IPS-18a (cell line): ENCODE results near the gene EYS.

ENCODE experiments used
- H3K27ac ChIP-seq: one replicate; pipeline ENCODE4 v1.5.1; 2013; ENCODE audit warnings: low read length
- H3K27me3 ChIP-seq: one replicate; pipeline ENCODE4 v1.6.1; 2013; ENCODE audit warnings: mild to moderate bottlenecking, low read length; ENCODE audit not compliant: control insufficient read depth, insufficient read depth
- H3K36me3 ChIP-seq: one replicate; pipeline ENCODE4 v1.6.1; 2013; ENCODE audit warnings: low read depth, low read length; ENCODE audit not compliant: control insufficient read depth
- H3K4me1 ChIP-seq: one replicate; pipeline ENCODE4 v1.6.1; 2013; ENCODE audit warnings: low read depth, low read length; ENCODE audit not compliant: control insufficient read depth
- H3K4me3 ChIP-seq: one replicate; pipeline ENCODE4 v1.5.1; 2013; ENCODE audit warnings: low read length
- H3K9ac ChIP-seq: one replicate; pipeline ENCODE4 v1.6.1; 2013; ENCODE audit warnings: mild to moderate bottlenecking, low read length, moderate library complexity
- H3K9me3 ChIP-seq: one replicate; pipeline ENCODE4 v1.6.1; 2013; ENCODE audit warnings: low read depth, low read length; ENCODE audit not compliant: control insufficient read depth

The EYS gene

DNA sequence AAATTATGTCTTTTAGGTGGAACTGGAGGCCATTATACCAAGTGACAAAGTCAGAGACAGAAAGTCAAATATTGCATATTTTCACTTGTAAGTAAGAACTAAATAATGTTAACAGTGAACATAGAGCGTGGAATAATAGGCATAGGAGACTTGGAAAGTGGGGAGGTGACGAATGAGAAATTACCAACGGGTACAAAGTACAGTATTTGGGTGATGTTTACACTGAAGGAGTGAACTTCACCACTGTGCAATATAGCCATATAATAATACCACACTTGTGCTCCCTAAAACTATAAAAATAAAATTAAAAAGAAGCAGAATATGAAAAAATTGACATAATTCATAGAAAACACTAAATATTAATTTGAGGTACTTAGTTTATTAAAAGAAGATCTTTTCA lies 14.9 kb downstream of the EYS start:
- H3K9me3 ChIP-seq, result no peaks in the 10 kb centered on the region
- no peak overlapping the region for H3K27ac ChIP-seq
- no peak overlapping the region for H3K9ac ChIP-seq
- H3K4me3 ChIP-seq, result no peak overlapping the region
- H3K27me3 ChIP-seq, result no peaks in the 10 kb centered on the region
- no peaks in the 10 kb centered on the region for H3K36me3 ChIP-seq
- no peaks in the 10 kb centered on the region for H3K4me1 ChIP-seq

DNA sequence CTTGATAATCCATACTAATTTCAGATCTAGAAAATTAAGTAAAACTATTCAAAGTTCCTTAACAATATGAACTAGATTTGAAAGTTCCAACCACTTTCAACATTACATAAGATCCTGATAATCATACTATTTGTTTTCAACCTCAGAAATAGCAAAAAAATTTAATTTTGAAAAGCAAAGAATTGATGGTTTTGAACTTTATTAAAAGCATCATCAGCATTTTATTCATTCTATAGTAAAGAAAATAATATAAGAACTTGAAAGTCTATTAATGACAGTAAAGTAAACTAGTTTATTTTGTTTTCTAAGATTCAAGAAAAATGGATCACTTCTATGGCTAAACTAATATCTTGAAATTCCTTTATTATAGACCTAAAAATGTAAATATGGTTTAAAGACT lies 26.8 kb downstream of the EYS start:
- Histone ChIP-seq H3K27me3 (no peaks in the 10 kb centered on the region), H3K9ac (no peak overlapping the region), H3K27ac (no peak overlapping the region), H3K9me3 (no peaks in the 10 kb centered on the region), H3K36me3 (no peaks in the 10 kb centered on the region), H3K4me3 (no peak overlapping the region), H3K4me1 (no peaks in the 10 kb centered on the region)

DNA sequence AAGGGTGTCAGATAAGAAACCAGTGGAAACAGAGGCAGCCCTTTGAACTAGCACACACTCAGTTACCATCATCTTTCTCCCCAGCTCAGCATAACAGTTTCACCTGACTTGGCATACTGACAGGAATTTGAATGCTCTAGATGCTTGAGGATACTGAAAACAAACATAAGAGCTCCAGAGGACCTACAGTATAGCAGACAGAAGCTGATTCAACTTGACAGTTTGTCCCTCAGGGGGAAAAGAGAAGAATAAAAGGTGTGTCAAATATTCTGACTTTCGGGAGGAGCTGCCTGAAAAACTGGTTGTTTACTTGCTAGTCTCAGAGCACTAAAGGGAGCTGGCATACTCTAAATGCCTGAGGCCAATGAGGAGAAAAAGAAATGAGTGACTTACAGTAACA lies 35.1 kb downstream of the EYS start:
- H3K9ac ChIP-seq, result no peak overlapping the region
- no peaks in the 10 kb centered on the region for H3K4me1 ChIP-seq
- H3K27me3 ChIP-seq, result no peaks in the 10 kb centered on the region
- H3K9me3 ChIP-seq, result no peaks in the 10 kb centered on the region
- H3K4me3 ChIP-seq, result no peak overlapping the region
- no peak overlapping the region for H3K27ac ChIP-seq
- no peaks in the 10 kb centered on the region for H3K36me3 ChIP-seq

DNA sequence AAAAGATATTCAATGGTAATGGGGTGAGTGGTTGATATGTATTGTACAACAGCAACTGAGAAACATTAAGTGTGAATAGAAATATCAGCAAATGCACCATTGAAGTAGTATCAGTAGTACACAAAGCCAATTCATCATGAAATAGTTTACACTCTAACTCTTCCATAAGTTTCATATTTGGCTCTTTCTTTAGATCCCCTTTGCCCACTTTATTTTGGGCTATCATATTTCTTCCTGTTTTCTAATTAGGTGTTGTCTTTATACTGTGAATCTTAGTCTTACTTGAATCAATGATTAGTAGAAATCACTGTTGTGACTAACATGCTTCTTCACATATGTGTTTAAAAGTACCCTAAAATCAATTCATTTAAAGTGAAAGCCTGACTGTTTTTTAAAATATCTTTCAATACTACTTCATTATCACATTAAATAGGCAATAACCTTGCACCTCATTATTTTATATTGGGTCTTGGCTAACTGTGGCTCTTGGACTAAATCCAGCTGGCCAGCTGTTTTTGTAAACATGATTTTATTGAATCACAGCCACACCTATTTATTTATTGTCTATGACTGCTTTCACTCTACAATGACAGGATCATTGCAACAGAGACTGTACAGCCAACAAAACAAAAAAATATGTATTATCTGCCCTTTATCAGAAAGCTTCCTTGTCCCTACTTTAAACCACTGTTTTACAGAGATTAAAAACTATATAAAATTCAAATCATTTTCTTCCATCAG lies 38.9 kb downstream of the EYS start:
- Histone ChIP-seq H3K9me3 (no peaks in the 10 kb centered on the region), H3K36me3 (no peaks in the 10 kb centered on the region), H3K27ac (no peak overlapping the region), H3K9ac (no peak overlapping the region), H3K4me1 (no peaks in the 10 kb centered on the region), H3K4me3 (no peak overlapping the region), H3K27me3 (no peaks in the 10 kb centered on the region)

DNA sequence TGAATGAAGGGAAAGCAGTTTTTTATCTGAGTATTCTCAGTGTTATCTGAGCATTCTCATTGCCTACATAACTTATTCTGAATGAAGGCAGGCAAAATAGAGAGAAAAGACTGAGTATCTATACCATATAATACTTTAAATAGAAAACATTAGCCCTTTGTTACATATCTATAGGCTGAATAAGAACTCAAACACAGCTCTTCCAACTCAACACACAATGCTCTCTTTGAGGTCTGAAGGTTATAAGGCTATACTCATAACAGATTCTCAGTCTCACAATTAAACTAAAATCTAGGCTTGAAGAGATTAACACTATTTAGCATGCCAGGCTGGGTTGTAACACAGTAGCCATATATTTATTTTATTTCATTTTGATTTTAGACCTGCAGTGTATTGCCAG lies 56.9 kb downstream of the EYS start:
- no peaks in the 10 kb centered on the region for H3K27me3 ChIP-seq
- H3K4me3 ChIP-seq, result no peak overlapping the region
- H3K9ac ChIP-seq, result no peak overlapping the region
- no peaks in the 10 kb centered on the region for H3K4me1 ChIP-seq
- H3K9me3 ChIP-seq, result no peaks in the 10 kb centered on the region
- H3K36me3 ChIP-seq, result no peaks in the 10 kb centered on the region
- no peak overlapping the region for H3K27ac ChIP-seq

DNA sequence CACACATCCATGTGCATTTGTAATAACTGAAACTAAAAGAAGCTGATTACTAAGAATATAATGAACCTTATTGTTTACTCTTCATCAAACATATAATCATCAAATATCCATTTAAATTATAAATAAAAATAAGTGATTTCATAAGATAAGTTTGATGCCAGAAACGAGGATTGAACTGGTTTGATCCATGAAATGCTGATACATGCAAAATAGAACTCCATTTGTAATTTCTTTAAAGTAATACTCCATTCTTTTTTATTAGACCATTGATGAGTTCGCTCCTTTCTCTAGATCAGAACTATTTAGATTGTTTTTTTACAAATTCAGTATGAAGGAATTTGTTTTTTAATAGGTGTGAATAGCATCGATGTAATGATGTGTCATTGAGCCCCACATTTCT lies 57.6 kb downstream of the EYS start:
- Histone ChIP-seq H3K4me3 (no peak overlapping the region), H3K9me3 (no peaks in the 10 kb centered on the region), H3K36me3 (no peaks in the 10 kb centered on the region), H3K27ac (no peak overlapping the region), H3K4me1 (no peaks in the 10 kb centered on the region), H3K27me3 (no peaks in the 10 kb centered on the region), H3K9ac (no peak overlapping the region)

DNA sequence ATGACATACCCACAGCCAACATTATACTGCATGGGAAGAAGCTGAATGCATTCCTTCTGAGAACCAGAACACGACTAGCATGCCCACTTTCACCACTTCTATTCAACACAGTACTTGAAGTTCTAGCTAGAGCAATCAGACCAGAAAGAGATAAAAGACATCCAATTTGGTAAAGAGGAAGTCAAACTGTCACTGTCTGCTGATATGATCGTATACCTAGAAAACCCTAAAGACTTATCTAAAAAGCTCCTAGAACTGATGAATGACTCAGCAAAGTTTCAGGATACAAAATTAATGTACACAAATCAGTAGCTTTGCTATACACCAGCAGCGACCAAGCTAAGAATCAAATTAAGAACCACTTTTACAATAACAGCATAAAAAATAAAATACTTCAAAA lies 60.5 kb downstream of the EYS start:
- Histone ChIP-seq H3K27ac (no peak overlapping the region), H3K27me3 (no peaks in the 10 kb centered on the region), H3K4me1 (no peaks in the 10 kb centered on the region), H3K9me3 (no peaks in the 10 kb centered on the region), H3K36me3 (no peaks in the 10 kb centered on the region), H3K9ac (no peak overlapping the region), H3K4me3 (no peak overlapping the region)

DNA sequence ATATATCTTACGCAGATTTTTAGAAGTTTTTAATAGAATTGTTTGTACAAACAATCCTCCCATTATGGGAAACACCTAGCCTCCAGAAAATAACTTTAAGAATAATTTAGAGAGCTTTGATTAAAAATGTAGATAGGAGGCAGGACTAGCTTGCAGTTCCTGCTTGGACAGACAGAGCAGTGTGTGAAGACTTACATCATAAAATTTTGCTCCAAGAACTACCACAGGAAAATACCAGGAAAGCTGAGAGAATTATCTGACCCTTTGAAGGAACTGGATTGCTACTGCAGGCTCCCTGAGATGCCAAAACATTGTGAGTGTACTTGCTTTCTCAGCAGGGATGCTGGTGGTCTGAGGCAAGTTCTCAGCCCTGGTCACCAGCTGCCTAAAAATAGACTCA lies 64.2 kb downstream of the EYS start:
- Histone ChIP-seq H3K27me3 (no peaks in the 10 kb centered on the region), H3K9ac (no peak overlapping the region), H3K9me3 (no peaks in the 10 kb centered on the region)

DNA sequence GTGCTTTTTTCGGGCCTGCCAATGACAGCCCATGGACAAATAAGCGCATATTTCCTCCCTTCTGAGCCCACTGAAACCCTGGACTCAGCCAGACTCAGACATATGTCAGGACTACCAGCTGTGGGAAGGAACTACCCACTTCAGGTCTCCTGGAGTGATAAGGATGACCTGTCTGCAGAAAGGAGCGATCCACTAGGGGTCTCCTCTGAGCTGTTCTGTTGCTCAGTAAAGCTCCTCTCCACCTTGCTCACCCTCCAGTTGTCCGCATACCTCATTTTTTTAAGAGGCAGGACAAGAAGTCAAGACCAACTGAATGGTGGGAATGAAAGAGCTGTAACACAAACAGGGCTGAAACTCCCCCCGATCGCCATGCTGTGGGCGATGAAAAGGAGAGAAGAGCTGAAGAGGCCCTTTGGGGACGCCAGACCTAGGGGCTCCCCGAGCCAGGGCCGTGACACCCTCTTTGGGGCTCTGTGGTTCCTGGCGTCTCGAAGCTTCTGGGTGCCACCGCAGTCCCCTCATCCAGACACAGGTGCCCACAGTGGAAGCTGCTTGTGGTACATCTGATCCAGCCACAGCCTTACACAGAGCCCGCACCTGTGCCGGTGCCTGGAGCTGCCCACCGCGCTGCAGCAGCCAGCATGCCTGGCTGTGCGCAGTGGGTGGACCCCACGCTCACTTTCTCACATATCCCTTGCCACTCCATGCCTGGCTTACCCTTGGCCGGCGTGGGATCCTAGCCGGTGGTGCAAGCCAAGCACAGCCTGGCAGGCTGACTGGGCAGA lies 68.8 kb downstream of the EYS start:
- Histone ChIP-seq H3K27me3 (no peaks in the 10 kb centered on the region), H3K27ac (no peak overlapping the region), H3K4me3 (no peak overlapping the region), H3K9ac (no peak overlapping the region), H3K36me3 (no peaks in the 10 kb centered on the region), H3K4me1 (no peaks in the 10 kb centered on the region), H3K9me3 (no peaks in the 10 kb centered on the region)

More for the DNA sequence above, 64.2 kb downstream of the EYS start:
- no peaks in the 10 kb centered on the region for H3K36me3 ChIP-seq
- H3K27ac ChIP-seq, result no peak overlapping the region
- no peak overlapping the region for H3K4me3 ChIP-seq
- no peaks in the 10 kb centered on the region for H3K4me1 ChIP-seq

DNA sequence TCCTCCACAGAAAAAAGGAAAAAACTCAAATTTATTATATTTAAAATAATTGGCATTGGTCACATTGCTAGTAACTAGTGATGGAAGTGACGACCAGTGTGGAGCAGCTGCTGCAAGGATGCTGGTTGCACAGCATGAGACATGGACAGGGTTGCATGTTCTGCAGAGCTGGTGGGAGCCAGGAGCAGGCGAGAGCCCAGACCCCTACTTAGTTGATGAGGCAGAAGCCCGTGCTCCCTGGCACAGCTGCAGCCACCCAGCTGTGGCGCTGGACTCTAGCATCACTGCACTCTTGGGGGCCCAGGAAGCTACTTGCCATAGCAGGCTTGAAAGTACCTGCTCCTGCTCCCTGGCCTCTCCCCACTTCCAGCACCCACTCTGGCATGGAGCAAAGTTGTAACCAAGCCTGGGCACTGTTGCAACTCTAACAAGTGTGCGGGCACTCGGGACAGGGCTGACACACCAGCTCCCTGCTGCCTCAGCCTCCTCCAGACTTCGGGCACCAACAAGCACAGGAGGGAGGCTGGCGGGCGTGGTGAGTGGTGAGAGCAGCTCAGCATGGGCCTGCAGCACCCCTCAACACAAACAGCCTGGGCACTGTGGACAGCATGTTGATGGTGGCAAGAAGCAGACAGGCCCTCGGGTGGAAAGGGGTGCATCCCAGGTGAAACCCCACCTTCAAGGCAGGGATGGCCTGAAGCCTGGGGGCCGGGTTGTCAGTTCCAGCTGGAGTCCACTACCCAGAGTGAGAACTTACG lies 69.6 kb downstream of the EYS start:
- H3K9ac ChIP-seq, result no peak overlapping the region
- no peaks in the 10 kb centered on the region for H3K36me3 ChIP-seq
- no peaks in the 10 kb centered on the region for H3K9me3 ChIP-seq
- no peaks in the 10 kb centered on the region for H3K4me1 ChIP-seq
- H3K27ac ChIP-seq, result no peak overlapping the region
- no peaks in the 10 kb centered on the region for H3K27me3 ChIP-seq
- no peak overlapping the region for H3K4me3 ChIP-seq

DNA sequence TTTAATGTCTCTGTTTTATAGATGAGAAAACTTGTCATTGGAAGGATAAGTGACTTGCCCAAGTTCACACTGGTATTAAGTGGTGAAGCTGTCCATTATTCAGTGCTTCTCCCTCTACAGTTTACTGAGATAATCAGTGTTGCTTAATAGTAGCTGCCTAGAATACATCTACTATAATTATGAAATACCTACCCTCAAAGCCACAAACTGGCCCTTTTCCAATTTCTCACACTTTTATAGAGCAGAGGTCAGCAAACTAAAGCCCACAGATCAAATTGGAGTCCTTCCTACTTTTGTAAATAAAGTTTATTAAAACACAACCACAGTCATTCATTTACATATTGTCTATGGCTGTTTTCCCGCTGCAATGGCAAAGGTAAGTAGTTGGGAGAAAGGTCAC lies 73.5 kb downstream of the EYS start:
- no peak overlapping the region for H3K4me3 ChIP-seq

More for the DNA sequence above, 73.5 kb downstream of the EYS start:
- no peak overlapping the region for H3K27ac ChIP-seq
- H3K36me3 ChIP-seq, result no peaks in the 10 kb centered on the region
- no peak overlapping the region for H3K9ac ChIP-seq
- no peaks in the 10 kb centered on the region for H3K27me3 ChIP-seq
- no peaks in the 10 kb centered on the region for H3K9me3 ChIP-seq
- no peaks in the 10 kb centered on the region for H3K4me1 ChIP-seq
